Measurements from ENCODE around the gene DAPL1. TPM values are rescaled to one million over a fixed set of nuclear protein-coding genes. Genes with fewer than 3 reads are reported as not detected.
"Not testable (repeated sequence)": the region's sequence is repeated elsewhere in the genome, so short reads cannot be mapped to it uniquely, and the experiment has no call there.

The DAPL1 gene
- total RNA-seq, 1 experiment from 2014 or later, result not detected

GRCh38 chr2:158809816-158810215 lies 14.7 kb downstream of the DAPL1 start:
- in situ Hi-C loops (cut with HindIII; ENCODE audit: low sequenced_read_pairs), result no loop called here

GRCh38 chr2:158810731-158811460 lies 15.8 kb downstream of the DAPL1 start:
- no peak for DNase-seq (ENCODE audit: low spot score)
- in situ Hi-C loops (cut with HindIII; ENCODE audit: low sequenced_read_pairs), result no loop called here

More at GRCh38 chr2:158809816-158810215, 14.7 kb downstream of the DAPL1 start:
- DNase-seq (ENCODE audit: low spot score), result no peak

GRCh38 chr2:158815166-158815565 lies 20.0 kb downstream of the DAPL1 start:
- in situ Hi-C loops (cut with HindIII; ENCODE audit: low sequenced_read_pairs), result no loop called here
- no peak for DNase-seq (ENCODE audit: low spot score)

- DNase-seq (ENCODE audit: low spot score), result no peak
Measured at GRCh38 chr2:158815658-158816057, 20.5 kb downstream of the DAPL1 start.

GRCh38 chr2:158817588-158817987 lies 22.5 kb downstream of the DAPL1 start:
- in situ Hi-C loops (cut with HindIII; ENCODE audit: low sequenced_read_pairs), result no loop called here
- DNase-seq (ENCODE audit: low spot score), result no peak

More at GRCh38 chr2:158815658-158816057, 20.5 kb downstream of the DAPL1 start:
- in situ Hi-C loops (cut with HindIII; ENCODE audit: low sequenced_read_pairs), result no loop called here

GRCh38 chr2:158818511-158818910 lies 23.4 kb downstream of the DAPL1 start:
- in situ Hi-C loops (cut with HindIII; ENCODE audit: low sequenced_read_pairs), result no loop called here
- DNase-seq (ENCODE audit: low spot score), result no peak

- no peak for DNase-seq (ENCODE audit: low spot score)
- in situ Hi-C loops (cut with HindIII; ENCODE audit: low sequenced_read_pairs), result no loop called here
Measured at GRCh38 chr2:158822193-158822592, 27.1 kb downstream of the DAPL1 start.

GRCh38 chr2:158823486-158824237 lies 28.5 kb downstream of the DAPL1 start:
- no peak for DNase-seq (ENCODE audit: low spot score)
- in situ Hi-C loops (cut with HindIII; ENCODE audit: low sequenced_read_pairs), result no loop called here

GRCh38 chr2:158825021-158825420 lies 29.9 kb downstream of the DAPL1 start:
- in situ Hi-C loops (cut with HindIII; ENCODE audit: low sequenced_read_pairs), result no loop called here
- DNase-seq (ENCODE audit: low spot score), result no peak

GRCh38 chr2:158826965-158827364 lies 31.8 kb downstream of the DAPL1 start:
- in situ Hi-C loops (cut with HindIII; ENCODE audit: low sequenced_read_pairs), result no loop called here
- no peak for DNase-seq (ENCODE audit: low spot score)

- no peak for DNase-seq (ENCODE audit: low spot score)
- in situ Hi-C loops (cut with HindIII; ENCODE audit: low sequenced_read_pairs), result no loop called here
Measured at GRCh38 chr2:158828378-158829164, 33.5 kb downstream of the DAPL1 start.

- no peak for DNase-seq (ENCODE audit: low spot score)
- in situ Hi-C loops (cut with HindIII; ENCODE audit: low sequenced_read_pairs), result no loop called here
Measured at GRCh38 chr2:158829167-158829566, 34.0 kb downstream of the DAPL1 start.

GRCh38 chr2:158830201-158830600 lies 35.1 kb downstream of the DAPL1 start:
- DNase-seq (ENCODE audit: low spot score), result no peak
- in situ Hi-C loops (cut with HindIII; ENCODE audit: low sequenced_read_pairs), result no loop called here

GRCh38 chr2:158835431-158835830 lies 40.3 kb downstream of the DAPL1 start:
- no peak for DNase-seq (ENCODE audit: low spot score)
- in situ Hi-C loops (cut with HindIII; ENCODE audit: low sequenced_read_pairs), result no loop called here

- DNase-seq (ENCODE audit: low spot score), result no peak
- in situ Hi-C loops (cut with HindIII; ENCODE audit: low sequenced_read_pairs), result no loop called here
Measured at GRCh38 chr2:158837645-158838044, 42.5 kb downstream of the DAPL1 start.

GRCh38 chr2:158841850-158842249 lies 46.7 kb downstream of the DAPL1 start:
- in situ Hi-C loops (cut with HindIII; ENCODE audit: low sequenced_read_pairs), result no loop called here
- no peak for DNase-seq (ENCODE audit: low spot score)

GRCh38 chr2:158845444-158845843 lies 50.3 kb downstream of the DAPL1 start:
- no peak for DNase-seq (ENCODE audit: low spot score)
- in situ Hi-C loops (cut with HindIII; ENCODE audit: low sequenced_read_pairs), result no loop called here

GRCh38 chr2:158845859-158846258 lies 50.7 kb downstream of the DAPL1 start:
- no peak for DNase-seq (ENCODE audit: low spot score)
- in situ Hi-C loops (cut with HindIII; ENCODE audit: low sequenced_read_pairs), result no loop called here

- in situ Hi-C loops (cut with HindIII; ENCODE audit: low sequenced_read_pairs); DNase-seq (ENCODE audit: low spot score): not testable (repeated sequence)
Measured at GRCh38 chr2:158847526-158847925, 52.4 kb downstream of the DAPL1 start.
